ENCODE measurements around the gene CYP1A1.

GRCh38 chr15:74733269-74733668, 7.9 kb upstream of the CYP1A1 start:
- no peak for TF ChIP-seq CTCF (conservative IDR thresholded peaks at IDR 0.05; ENCODE audit: low read length)
- no peak for TF ChIP-seq EZH2phosphoT487 (IDR thresholded peaks at IDR 0.05; ENCODE audit: borderline replicate concordance, low read depth, low read length)
